ENCODE data around the gene SRGAP2C.
"Not testable (repeated sequence)": the region's sequence is repeated elsewhere in the genome, so short reads cannot be mapped to it uniquely, and the experiment has no call there.

The SRGAP2C gene

GRCh38 chr1:121184290-121185127 lies at the start of gene SRGAP2C, which contains the start of gene FAM72B:
SRGAP2C (plus strand) TSS chr1:121184975; CDS start chr1:121187447, 2,472 bp downstream.
FAM72B (minus strand) TSS chr1:121184340; CDS start chr1:121183489, 851 bp downstream.
- DNase-seq: peak; percentile 97 to 98

DNA sequence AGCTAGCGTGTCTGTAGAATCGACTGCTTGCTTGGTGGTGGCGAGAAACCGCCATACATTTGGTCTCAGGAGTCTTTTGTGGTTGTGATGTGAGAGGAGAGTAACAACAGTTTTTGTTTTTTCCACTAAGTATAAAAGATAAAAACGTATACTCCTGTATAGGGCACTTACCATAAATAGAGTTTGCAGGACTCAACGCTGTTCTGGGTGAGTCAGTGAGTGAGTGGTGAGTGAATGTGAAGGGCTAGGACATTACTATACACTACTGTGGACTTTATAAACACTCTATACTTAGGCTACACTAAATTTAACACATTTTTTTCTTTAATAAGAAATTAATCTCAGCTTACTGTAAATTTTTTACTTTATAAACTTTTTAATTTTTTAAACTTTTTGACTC lies 44.4 kb upstream of the SRGAP2C start:
- not testable (repeated sequence) for DNase-seq

DNA sequence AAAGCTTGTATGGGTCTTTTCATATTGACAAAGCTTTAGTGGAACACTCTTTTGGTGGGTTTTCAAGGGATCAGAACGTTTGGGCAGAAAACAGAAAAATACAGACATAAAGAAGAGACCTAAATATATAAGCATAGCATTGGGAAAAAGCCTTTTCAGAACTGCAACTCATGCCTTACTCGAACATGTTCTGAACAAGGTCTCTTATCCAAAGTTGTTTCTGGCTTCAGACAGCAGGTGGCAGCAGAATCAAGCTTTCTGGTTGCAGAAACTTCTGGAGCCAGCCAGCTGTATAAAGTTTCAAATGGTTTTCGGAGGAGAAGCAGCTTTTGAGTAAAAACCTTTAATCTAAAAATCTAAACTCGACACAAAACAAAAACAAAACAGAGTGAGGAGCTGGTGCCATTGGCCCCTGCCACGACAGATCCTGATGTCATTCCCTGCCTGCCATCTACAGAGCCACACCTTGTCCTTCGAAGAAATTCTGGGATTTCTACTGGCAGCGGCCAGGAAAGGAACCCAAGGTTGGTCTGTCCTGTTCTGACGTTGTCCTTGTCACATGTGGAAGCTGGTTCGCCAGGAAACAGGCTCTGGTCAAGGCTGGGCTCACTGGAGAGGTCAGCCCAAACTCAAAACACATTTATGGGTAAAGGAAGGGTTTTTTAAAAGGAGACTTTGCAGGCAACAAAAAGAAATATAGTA lies 36.1 kb upstream of the SRGAP2C start:
- not testable (repeated sequence) for DNase-seq

- not testable (repeated sequence) for DNase-seq
Observed at GRCh38 chr1:121151294-121151693, 33.5 kb upstream of the SRGAP2C start.

- not testable (repeated sequence) for DNase-seq
Observed at GRCh38 chr1:121152788-121153187, 32.0 kb upstream of the SRGAP2C start.

GRCh38 chr1:121154811-121155210 lies 30.0 kb upstream of the SRGAP2C start:
- DNase-seq: not testable (repeated sequence)

DNA sequence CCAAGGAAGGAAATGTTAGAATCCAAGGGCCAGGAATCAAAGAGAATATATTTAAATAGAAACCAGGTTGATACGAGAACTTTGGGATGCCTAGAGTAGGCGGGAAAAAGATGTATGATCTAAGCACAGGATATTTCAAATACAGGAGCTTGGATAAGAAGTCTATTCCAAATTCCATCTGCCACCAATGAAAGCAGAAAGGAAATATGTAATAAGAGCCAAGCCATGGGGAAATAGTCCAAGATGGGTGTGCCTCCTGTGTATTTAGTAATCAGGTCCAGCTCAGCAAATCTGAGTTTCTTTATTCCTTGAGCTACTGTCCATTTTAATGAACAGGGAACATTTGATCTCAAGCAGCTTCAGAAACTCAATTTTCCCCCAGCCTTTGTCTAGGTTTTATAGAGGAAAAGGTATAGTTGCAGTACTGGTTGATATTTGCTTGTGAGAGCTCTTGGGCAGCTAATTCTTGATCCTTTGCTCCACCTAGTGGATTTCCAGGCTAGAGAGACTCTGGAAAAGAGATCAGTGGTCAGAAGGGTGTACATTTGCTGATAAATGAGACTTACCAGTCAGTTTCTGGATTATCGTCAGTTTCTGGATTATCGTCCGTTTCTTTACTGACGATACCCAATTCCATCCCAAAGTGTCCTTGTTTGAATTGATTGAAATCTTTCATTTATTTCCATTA lies 29.0 kb upstream of the SRGAP2C start:
- DNase-seq: not testable (repeated sequence)

GRCh38 chr1:121156958-121157603 lies 27.7 kb upstream of the SRGAP2C start:
- not testable (repeated sequence) for DNase-seq

- DNase-seq: not testable (repeated sequence)
Observed at GRCh38 chr1:121157609-121158008, 27.2 kb upstream of the SRGAP2C start.

GRCh38 chr1:121160118-121160517 lies 24.7 kb upstream of the SRGAP2C start:
- not testable (repeated sequence) for DNase-seq

DNA sequence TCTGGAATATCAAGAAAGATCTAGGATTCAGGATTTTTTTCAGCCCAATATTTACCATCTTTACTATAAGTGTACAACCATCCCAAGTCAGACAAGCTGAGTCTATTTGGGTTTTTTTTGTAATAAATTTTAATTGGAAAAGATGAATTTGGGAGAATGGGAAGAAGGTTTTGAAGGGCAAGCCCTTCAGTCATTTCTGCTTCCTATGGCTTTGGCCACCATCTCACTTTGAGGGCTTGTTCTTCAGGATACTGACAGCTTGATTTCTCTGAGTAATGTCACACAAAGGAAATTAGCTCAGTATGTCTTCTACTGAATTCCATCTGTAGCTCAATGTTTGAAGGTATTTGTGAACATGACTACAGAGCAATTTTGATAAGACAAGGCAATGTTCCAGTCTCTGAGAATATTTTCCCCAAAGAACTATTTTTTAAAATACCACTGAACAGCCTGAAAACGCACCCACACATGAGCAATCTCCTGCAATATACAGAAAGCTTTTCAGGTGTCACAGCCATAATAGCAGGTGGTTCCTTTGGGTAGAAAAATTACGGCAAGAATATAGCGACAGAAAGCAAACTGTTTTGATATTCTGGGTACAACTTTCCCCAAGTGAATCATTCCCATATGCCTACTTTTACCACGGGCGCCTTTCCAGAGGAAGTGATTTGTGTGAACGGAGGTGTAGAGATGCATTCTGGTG lies 23.4 kb upstream of the SRGAP2C start:
- DNase-seq: not testable (repeated sequence)

- not testable (repeated sequence) for DNase-seq
Observed at GRCh38 chr1:121163850-121164757, 20.7 kb upstream of the SRGAP2C start.

DNA sequence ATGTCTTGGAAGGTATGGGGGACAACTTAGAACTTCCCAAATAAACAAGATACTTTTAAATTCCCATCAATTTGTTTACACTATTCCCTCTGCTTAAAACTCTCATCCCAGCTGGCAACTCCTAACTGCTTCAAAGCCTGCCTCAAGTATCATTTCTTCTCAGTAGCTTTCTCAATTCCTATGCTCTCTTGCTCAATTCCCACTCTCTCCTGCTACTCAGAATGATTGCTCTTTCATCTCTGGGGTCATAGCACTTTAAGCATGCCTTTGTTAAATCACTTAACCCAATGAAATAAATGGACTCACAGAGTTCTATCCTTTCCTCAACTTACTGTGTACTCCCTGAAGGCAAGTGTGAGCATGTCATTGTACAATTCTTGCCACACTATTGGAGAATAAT lies 19.5 kb upstream of the SRGAP2C start:
- DNase-seq: not testable (repeated sequence)

- DNase-seq: not testable (repeated sequence)
Observed at GRCh38 chr1:121167225-121167738, 17.5 kb upstream of the SRGAP2C start.

GRCh38 chr1:121168152-121168668 lies 16.6 kb upstream of the SRGAP2C start:
- DNase-seq: not testable (repeated sequence)

DNA sequence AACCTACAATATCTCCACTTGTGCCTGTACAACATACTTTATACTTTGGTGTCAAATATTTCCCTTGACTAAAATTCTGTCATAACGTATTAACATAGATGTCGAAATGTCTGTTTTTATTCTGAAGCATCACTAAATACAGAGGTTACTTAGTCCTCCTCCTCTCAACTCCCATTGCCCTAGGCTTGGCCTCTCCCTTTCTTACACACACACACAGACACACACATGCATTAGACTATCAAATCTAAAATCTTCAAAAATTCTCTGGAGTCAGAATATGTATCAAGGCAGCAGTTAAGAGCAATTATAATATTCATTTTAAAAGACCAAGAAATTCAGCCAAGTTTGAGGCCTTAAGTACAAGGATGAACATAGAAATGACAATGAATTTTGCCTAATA lies 8.1 kb upstream of the SRGAP2C start:
- DNase-seq: not testable (repeated sequence)

DNA sequence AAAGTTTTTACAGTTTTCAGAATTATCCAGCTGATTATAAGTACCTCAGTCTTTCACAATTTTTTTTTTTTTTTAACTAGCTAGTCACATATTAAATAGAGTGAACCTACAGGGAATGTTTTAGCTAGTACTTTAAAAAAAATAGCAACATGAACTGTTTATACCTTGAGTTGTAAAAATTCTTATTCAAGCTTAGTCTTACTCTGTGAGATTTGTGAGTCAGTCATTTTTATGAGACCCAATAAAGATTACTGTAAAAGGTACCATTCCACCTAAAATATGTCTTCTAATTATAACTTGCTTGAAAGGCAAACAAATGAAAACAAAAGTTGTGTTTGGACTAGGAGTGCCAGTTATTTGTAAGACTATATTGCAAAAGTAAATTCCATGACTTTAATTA lies 6.6 kb upstream of the SRGAP2C start:
- not testable (repeated sequence) for DNase-seq

DNA sequence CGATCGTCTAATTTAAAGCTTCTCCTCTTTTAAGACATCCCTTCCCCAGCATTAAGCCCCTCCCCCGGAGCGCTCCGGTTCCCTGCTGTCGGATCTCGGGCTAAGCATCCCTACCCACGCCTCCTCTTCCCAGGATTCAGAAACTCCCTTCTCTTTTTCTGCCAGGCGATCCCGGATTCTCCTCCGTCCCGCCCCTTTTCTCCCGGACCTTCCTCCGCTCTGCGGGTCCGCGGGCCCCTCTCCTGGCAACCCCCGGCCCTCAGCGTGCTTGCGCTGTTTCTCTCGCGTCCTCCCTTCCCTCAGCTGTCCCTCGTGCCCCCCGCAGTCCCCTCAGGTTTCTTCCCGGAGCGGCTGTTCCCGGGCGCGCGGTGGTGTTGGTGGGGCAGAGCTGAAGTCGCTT lies 908 bp upstream of the SRGAP2C start:
- DNase-seq: not testable (repeated sequence)

DNA sequence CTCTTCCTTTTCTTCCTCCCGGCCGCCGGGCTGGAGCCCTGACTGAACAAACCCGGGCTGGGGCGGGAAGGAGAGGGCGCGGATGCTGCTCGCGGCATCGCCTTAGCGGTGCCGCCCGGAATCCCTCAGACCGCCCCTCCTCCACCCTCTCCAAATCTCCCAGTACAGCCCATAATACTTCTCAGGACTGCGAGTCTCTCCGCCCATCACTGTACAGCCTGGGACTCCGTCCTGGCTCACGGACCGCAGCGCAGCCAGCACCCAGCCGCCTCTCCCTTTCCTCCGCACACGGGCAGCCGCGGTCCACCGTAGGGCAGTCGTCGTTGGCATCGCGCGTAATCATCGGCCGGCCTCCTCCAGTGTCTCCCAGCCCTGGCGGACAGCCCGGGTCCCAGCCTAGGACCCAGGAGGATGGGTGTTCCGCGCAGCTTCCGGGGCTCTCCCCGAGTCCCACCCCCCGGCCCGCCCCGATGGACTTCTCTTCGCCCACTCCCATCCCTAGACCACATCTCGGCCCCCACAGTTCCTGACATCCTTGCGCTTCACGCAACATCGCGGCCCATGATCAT lies 449 bp downstream of the SRGAP2C start:
- DNase-seq: not testable (repeated sequence)

- not testable (repeated sequence) for DNase-seq
Observed at GRCh38 chr1:121186191-121186590, 1.4 kb downstream of the SRGAP2C start.
